ENCODE data around the gene DNASE1L1.

The DNASE1L1 gene

DNA sequence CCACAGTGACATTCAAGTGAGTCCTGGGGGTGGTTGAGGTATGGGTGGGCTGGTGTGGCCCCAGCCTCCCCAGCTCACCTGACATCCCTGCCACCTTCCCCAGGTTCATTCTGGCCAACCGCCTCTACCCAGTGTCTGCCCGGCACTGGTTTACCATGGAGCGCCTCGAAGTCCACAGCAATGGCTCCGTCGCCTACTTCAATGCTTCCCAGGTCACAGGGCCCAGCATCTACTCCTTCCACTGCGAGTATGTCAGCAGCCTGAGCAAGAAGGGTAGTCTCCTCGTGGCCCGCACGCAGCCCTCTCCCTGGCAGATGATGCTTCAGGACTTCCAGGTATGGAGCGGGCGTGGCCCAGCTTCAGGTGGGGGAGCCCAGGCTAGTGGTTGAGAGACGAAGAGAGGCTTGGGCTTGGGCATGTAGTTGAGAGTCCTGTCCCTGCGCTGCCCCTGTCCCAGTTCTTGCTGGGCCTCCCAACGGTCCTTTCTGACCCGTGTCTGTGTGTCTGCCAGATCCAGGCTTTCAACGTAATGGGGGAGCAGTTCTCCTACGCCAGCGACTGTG is 26.2 kb upstream of the DNASE1L1 start:
- Histone ChIP-seq H3K9me3 (ENCODE audit: insufficient read depth, low read length) (no peaks in the 10 kb centered on the region), H3K36me3 (ENCODE audit: insufficient read depth, insufficient read length, low read length) (peaks cover 56% of the 10 kb centered on the region), H3K4me3 (ENCODE audit: insufficient read length, low read depth) (no peak overlapping the region), H3K4me1 (ENCODE audit: insufficient read depth, insufficient read length) (peaks cover 3% of the 10 kb centered on the region), H3K9ac (ENCODE audit: insufficient read length, low read depth) (no peak overlapping the region), H3K27me3 (ENCODE audit: insufficient read depth, insufficient read length) (no peaks in the 10 kb centered on the region)
- TF ChIP-seq ZNF274 (IDR thresholded peaks at IDR 0.05; ENCODE audit: low read depth, low read length): no peak
- no peak for DNase-seq (ENCODE audit: low read depth, low spot score)

DNA sequence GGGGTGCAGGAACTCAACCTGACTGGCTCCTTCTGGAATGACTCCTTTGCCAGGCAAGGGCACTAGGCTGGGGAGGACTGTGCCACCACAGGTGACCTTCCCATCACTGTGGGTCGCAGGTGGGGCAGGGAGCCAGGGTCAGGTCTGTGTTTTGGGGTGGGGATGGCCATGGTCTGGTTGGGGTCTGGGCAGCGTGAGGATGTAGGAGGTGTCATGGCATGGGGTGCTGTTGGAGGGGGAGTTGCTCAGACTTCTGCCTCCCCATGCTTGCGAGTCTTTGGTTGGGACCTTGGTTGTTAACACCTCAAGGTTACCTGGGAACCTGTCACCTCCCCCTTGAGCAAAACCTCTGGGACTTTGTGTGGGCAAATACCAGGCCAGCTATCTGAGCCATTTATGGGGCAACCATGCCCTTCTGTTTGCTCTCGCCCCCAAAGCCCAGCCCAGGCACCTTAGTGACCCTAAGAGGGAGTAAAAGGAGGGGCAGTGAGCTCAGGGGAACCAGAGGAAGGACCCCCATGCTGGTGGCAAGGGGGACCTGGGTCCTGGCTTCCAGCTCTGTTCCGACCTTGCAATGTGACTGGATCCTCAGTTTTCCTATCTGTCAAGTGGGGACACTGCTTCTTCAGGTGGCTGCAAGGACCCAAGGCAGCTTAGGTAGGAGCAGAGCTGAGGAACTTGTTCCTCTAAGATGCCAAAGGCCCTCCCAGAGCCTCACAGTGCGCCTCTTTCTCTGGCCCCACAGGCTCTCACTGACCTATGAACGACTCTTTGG is 25.5 kb upstream of the DNASE1L1 start:
- H3K36me3 ChIP-seq (ENCODE audit: insufficient read depth, insufficient read length, low read length): peaks cover 51% of the 10 kb centered on the region
- no peak overlapping the region for H3K4me3 ChIP-seq (ENCODE audit: insufficient read length, low read depth)
- no peak for DNase-seq (ENCODE audit: low read depth, low spot score)
- no peaks in the 10 kb centered on the region for H3K27me3 ChIP-seq (ENCODE audit: insufficient read depth, insufficient read length)
- H3K4me1 ChIP-seq (ENCODE audit: insufficient read depth, insufficient read length): peaks cover 3% of the 10 kb centered on the region
- no peaks in the 10 kb centered on the region for H3K9me3 ChIP-seq (ENCODE audit: insufficient read depth, low read length)
- TF ChIP-seq ZNF274 (IDR thresholded peaks at IDR 0.05; ENCODE audit: low read depth, low read length) (no peak), SUZ12 (IDR thresholded peaks at IDR 0.05; ENCODE audit: extremely low read depth, insufficient read depth, insufficient read length) (no peak), YY1 (IDR thresholded peaks at IDR 0.05; ENCODE audit: insufficient read depth, insufficient read length) (no peak)
- H3K9ac ChIP-seq (ENCODE audit: insufficient read length, low read depth): no peak overlapping the region

DNA sequence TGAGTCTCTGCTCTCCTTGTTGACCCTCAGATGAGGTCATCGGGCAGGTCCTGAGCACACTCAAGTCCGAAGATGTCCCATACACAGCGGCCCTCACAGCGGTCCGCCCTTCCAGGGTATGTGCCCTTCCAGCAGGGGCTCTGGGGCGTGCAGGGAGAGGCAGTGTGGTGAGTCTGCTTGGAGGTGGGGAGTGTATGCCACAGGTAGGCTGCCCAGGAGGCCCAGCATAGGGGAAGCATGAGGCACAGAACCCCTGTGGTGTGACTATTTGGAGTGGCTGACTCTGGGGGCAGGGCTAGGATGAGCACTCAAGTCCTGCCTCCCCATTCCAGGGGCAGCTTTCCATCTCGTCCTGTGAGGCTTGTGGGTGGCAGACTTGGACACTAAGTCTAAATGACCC is 24.6 kb upstream of the DNASE1L1 start:
- H3K36me3 ChIP-seq (ENCODE audit: insufficient read depth, insufficient read length, low read length): peaks cover 43% of the 10 kb centered on the region
- H3K4me3 ChIP-seq (ENCODE audit: insufficient read length, low read depth): no peak overlapping the region
- no peaks in the 10 kb centered on the region for H3K9me3 ChIP-seq (ENCODE audit: insufficient read depth, low read length)
- no peaks in the 10 kb centered on the region for H3K27me3 ChIP-seq (ENCODE audit: insufficient read depth, insufficient read length)
- peaks cover 3% of the 10 kb centered on the region for H3K4me1 ChIP-seq (ENCODE audit: insufficient read depth, insufficient read length)
- TF ChIP-seq YY1 (IDR thresholded peaks at IDR 0.05; ENCODE audit: insufficient read depth, insufficient read length): no peak
- TF ChIP-seq SUZ12 (IDR thresholded peaks at IDR 0.05; ENCODE audit: extremely low read depth, insufficient read depth, insufficient read length): no peak
- no peak for TF ChIP-seq ZNF274 (IDR thresholded peaks at IDR 0.05; ENCODE audit: low read depth, low read length)
- no peak overlapping the region for H3K9ac ChIP-seq (ENCODE audit: insufficient read length, low read depth)
- DNase-seq (ENCODE audit: low read depth, low spot score): no peak

DNA sequence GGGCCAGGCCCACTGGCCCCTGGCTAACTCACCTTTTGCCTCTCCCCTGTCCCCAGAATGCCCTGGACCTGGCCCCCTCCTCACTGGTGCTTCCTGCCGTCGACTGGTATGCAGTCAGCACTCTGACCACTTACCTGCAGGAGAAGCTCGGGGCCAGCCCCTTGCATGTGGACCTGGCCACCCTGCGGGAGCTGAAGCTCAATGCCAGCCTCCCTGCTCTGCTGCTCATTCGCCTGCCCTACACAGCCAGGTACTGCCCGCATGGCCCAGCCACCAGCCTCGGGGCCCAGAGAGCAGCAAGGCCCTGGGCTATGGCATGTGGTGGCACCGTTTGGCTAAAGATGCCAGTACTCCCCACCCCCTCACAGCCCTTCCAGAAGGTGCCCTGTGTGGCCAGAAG is 23.2 kb upstream of the DNASE1L1 start:
- H3K36me3 ChIP-seq (ENCODE audit: insufficient read depth, insufficient read length, low read length): peaks cover 36% of the 10 kb centered on the region
- no peak for TF ChIP-seq ZNF274 (IDR thresholded peaks at IDR 0.05; ENCODE audit: low read depth, low read length)
- TF ChIP-seq SUZ12 (IDR thresholded peaks at IDR 0.05; ENCODE audit: extremely low read depth, insufficient read depth, insufficient read length): no peak
- no peak for TF ChIP-seq YY1 (IDR thresholded peaks at IDR 0.05; ENCODE audit: insufficient read depth, insufficient read length)
- DNase-seq (ENCODE audit: low read depth, low spot score): no peak
- H3K27me3 ChIP-seq (ENCODE audit: insufficient read depth, insufficient read length): no peaks in the 10 kb centered on the region
- H3K9ac ChIP-seq (ENCODE audit: insufficient read length, low read depth): no peak overlapping the region
- H3K9me3 ChIP-seq (ENCODE audit: insufficient read depth, low read length): no peaks in the 10 kb centered on the region
- H3K4me3 ChIP-seq (ENCODE audit: insufficient read length, low read depth): no peak overlapping the region
- peaks cover 3% of the 10 kb centered on the region for H3K4me1 ChIP-seq (ENCODE audit: insufficient read depth, insufficient read length)

DNA sequence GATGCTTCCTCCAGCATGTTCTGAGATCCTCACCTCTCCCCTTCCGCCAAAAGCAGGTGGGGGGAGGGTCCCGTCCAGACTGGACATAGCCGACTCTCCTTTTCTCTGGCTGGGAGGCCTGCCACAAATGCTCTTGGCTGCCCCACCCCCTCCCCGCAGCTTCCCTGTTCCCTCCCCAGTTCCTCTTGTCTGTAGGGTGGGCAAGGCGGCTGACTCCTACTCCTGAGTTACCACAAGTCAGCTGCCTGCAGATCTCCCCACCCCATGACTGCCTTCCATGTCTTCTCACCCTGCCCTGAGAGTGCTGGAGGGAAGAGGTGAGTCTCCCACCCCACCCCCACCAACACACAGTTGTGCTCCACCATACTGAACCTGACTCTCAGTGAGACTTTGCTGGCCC is 22.3 kb upstream of the DNASE1L1 start:
- H3K9me3 ChIP-seq (ENCODE audit: insufficient read depth, low read length): no peaks in the 10 kb centered on the region

DNA sequence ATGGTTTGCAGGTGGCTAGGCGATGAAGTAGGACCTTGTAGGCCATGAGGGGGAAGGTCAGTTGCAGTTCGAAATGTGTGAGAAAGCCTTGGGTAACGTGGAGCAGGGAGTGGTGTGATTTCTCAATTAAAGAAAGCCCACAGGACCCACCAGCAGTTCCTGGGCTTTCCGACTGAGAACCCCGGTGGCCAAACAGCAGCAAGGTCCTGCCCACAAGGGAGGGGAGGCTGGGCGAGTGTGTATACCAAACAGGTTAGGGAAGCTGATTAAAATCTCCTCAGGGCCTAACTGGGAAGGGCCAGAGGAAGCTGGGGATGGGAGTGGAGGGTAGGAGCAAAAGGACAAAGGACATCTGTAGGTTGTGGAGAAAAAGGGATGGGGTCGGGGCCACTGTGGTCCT is 21.9 kb upstream of the DNASE1L1 start:
- H3K4me3 ChIP-seq (ENCODE audit: insufficient read length, low read depth): no peak overlapping the region
- H3K9me3 ChIP-seq (ENCODE audit: insufficient read depth, low read length): no peaks in the 10 kb centered on the region
- H3K36me3 ChIP-seq (ENCODE audit: insufficient read depth, insufficient read length, low read length): peaks cover 32% of the 10 kb centered on the region
- no peak overlapping the region for H3K9ac ChIP-seq (ENCODE audit: insufficient read length, low read depth)
- TF ChIP-seq SUZ12 (IDR thresholded peaks at IDR 0.05; ENCODE audit: extremely low read depth, insufficient read depth, insufficient read length): no peak
- no peak for TF ChIP-seq YY1 (IDR thresholded peaks at IDR 0.05; ENCODE audit: insufficient read depth, insufficient read length)
- no peak for TF ChIP-seq ZNF274 (IDR thresholded peaks at IDR 0.05; ENCODE audit: low read depth, low read length)
- peaks cover 3% of the 10 kb centered on the region for H3K4me1 ChIP-seq (ENCODE audit: insufficient read depth, insufficient read length)
- no peak for DNase-seq (ENCODE audit: low read depth, low spot score)
- H3K27me3 ChIP-seq (ENCODE audit: insufficient read depth, insufficient read length): no peaks in the 10 kb centered on the region

More for the DNA sequence above, 22.3 kb upstream of the DNASE1L1 start:
- Histone ChIP-seq H3K4me3 (ENCODE audit: insufficient read length, low read depth) (no peak overlapping the region), H3K27me3 (ENCODE audit: insufficient read depth, insufficient read length) (no peaks in the 10 kb centered on the region), H3K9ac (ENCODE audit: insufficient read length, low read depth) (no peak overlapping the region), H3K36me3 (ENCODE audit: insufficient read depth, insufficient read length, low read length) (peaks cover 36% of the 10 kb centered on the region), H3K4me1 (ENCODE audit: insufficient read depth, insufficient read length) (peaks cover 3% of the 10 kb centered on the region)
- TF ChIP-seq SUZ12 (IDR thresholded peaks at IDR 0.05; ENCODE audit: extremely low read depth, insufficient read depth, insufficient read length) (no peak), YY1 (IDR thresholded peaks at IDR 0.05; ENCODE audit: insufficient read depth, insufficient read length) (no peak), ZNF274 (IDR thresholded peaks at IDR 0.05; ENCODE audit: low read depth, low read length) (no peak)
- no peak for DNase-seq (ENCODE audit: low read depth, low spot score)

DNA sequence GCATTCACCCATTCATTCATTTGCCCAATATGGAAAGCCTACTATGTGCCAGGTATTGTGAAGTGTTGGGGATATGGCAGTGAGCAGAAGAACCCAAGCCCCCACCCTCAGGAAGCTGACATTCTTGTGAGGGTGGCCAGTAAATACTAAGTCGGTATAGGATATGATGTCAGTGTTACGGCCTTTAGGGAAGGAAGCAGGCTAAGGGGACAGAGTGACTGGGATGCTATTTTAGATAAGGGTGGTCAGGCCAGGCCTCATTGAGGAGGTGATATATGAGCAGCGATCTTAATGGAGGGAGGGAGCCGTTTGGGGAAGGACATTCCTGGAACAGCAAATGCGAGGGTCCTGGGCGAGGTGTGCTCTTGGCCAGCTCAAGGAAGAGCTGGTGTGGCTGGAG is 21.4 kb upstream of the DNASE1L1 start:
- no peak for DNase-seq (ENCODE audit: low read depth, low spot score)
- H3K27me3 ChIP-seq (ENCODE audit: insufficient read depth, insufficient read length): no peaks in the 10 kb centered on the region
- no peaks in the 10 kb centered on the region for H3K9me3 ChIP-seq (ENCODE audit: insufficient read depth, low read length)
- H3K4me3 ChIP-seq (ENCODE audit: insufficient read length, low read depth): no peak overlapping the region
- peaks cover 3% of the 10 kb centered on the region for H3K4me1 ChIP-seq (ENCODE audit: insufficient read depth, insufficient read length)
- no peak for TF ChIP-seq ZNF274 (IDR thresholded peaks at IDR 0.05; ENCODE audit: low read depth, low read length)
- TF ChIP-seq SUZ12 (IDR thresholded peaks at IDR 0.05; ENCODE audit: extremely low read depth, insufficient read depth, insufficient read length): no peak
- TF ChIP-seq YY1 (IDR thresholded peaks at IDR 0.05; ENCODE audit: insufficient read depth, insufficient read length): no peak
- peaks cover 28% of the 10 kb centered on the region for H3K36me3 ChIP-seq (ENCODE audit: insufficient read depth, insufficient read length, low read length)
- no peak overlapping the region for H3K9ac ChIP-seq (ENCODE audit: insufficient read length, low read depth)
